Islet of Langerhans (tissue), 1 donor: ENCODE results near the gene SERTAD2.

Source experiments
- FAIRE-seq: peaks from one replicate; lab custom pipeline; 2011; peaks lifted over from hg19 to GRCh38; lab: Jason Lieb, UNC

Gene SERTAD2

DNA sequence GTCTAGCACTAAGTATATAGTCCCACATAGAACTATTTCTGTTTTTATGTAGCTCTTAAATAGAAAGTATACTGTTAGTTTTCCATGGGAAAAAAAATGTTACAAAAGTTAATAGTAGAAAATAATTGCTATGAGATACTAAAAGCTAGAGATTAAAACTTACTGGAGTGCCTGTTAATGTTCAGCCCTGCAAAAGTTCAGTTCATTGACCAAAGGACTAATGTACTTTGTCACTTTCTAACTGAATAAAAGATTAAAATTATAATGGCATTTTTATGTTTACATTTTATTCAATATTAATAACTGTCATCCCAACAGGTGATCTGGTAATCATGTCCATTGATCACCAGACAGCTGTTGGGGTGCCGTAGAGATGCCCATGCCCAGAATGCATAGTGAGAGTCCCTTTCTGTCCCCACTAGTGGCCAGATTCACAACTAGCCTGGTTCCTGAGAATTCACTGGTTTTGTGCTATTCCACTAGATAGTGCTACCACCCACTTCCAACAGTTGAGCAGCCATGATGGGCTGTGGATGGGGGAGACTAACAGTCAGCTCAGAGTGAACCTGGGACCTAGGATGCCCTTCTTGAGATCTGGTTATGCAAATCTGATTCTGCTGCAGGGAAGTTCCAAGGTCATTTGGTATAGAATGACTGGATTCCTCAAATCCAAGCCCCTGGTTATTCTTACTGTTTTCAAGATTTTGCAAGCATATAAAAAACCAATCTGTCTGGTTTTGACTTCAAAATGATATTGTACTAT lies 71.8 kb downstream of the SERTAD2 start:
- no peak for FAIRE-seq
